HCT116 (cell line): Measurements from ENCODE around the gene ACP6.

Experiments
- POLR2A ChIP-seq: IDR thresholded peaks from 2 replicates; pipeline ENCODE4 v1.7.0; 2011; ENCODE audit warnings: borderline replicate concordance; ENCODE audit not compliant: insufficient read depth, insufficient read length; ENCODE audit errors: extremely low read depth
- POLR2AphosphoS5 ChIP-seq: IDR thresholded peaks from 2 replicates; pipeline ENCODE4 v1.6.1; 2011; ENCODE audit warnings: mild to moderate bottlenecking, low read depth, low read length, moderate library complexity

- TF ChIP-seq POLR2A (no peak), POLR2AphosphoS5 (no peak)
Measured at GRCh38 chr1:147624529-147624928, 45.8 kb downstream of the ACP6 start.
